GM12873 (cell line): ENCODE measurements around the gene PRG2.

Experiments
- TF ChIP-seq, protein P1 (sequence below): IDR thresholded peaks from 2 replicates; pipeline ENCODE4 v1.5.1; 2012; ENCODE audit warnings: low read depth, mild to moderate bottlenecking, moderate library complexity, low read length, control low read depth; ENCODE audit not compliant: insufficient read depth; ENCODE audit errors: missing control alignments

Gene PRG2

DNA sequence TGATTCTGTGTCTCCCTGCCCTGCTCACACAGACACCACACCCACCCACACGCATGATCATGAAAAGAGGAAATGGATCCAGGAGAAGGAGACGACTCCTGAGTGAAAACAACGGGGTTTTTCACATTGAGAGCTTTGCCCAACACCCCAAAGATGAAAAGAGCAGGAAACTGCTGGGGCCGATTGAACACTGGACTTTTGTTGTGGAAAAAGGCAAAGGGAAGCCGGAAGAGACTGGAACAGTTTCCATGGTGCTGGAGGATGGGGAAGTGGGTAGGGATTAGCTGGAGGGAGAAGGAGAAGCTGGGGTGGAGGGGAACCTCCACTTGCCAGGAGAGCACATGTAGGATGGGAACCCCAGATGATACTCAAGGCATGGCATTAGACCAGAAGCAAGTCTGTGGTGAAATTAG lies 41.7 kb upstream of the PRG2 start:
- TF ChIP-seq, protein P1, sequence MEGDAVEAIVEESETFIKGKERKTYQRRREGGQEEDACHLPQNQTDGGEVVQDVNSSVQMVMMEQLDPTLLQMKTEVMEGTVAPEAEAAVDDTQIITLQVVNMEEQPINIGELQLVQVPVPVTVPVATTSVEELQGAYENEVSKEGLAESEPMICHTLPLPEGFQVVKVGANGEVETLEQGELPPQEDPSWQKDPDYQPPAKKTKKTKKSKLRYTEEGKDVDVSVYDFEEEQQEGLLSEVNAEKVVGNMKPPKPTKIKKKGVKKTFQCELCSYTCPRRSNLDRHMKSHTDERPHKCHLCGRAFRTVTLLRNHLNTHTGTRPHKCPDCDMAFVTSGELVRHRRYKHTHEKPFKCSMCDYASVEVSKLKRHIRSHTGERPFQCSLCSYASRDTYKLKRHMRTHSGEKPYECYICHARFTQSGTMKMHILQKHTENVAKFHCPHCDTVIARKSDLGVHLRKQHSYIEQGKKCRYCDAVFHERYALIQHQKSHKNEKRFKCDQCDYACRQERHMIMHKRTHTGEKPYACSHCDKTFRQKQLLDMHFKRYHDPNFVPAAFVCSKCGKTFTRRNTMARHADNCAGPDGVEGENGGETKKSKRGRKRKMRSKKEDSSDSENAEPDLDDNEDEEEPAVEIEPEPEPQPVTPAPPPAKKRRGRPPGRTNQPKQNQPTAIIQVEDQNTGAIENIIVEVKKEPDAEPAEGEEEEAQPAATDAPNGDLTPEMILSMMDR: no peak

DNA sequence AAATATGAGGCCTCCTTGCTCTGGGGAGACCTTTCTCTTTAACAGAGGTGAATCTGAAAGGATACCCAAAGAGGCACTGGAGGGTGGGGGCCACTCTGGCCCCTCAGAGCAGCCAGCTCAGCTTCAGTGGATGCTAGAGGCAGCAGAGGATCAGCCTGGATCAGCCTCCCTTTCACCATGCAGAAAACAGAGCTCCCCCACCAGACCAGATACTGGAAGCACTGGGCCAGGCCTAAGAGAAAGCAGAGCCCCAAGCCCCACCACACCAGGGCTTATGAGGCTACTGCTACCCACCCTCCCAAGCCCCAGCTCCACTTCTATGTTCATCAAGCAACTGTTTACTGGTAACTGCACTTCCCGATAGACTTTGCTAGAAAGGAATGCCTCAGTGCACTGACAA lies 40.5 kb upstream of the PRG2 start:
- TF ChIP-seq, protein P1: no peak

DNA sequence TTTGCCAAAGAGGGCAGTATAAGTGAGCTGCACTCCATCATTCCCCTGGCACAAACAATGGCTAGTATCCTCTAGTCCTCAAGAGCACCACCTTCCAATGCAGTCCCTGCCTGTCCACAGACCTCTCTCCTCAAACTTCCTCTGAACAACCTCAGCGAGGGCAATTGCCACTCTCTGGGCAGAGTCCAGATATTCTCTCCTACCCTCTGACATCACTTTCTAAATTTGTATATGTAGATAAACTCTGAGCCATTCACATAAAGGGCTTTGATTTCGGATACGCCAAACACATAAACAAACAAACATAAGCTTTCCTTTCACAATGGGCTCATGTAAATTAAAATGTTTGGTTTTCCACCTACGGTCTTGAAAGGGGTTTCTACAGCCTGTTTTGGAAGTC lies 39.5 kb upstream of the PRG2 start:
- TF ChIP-seq, protein P1: no peak

DNA sequence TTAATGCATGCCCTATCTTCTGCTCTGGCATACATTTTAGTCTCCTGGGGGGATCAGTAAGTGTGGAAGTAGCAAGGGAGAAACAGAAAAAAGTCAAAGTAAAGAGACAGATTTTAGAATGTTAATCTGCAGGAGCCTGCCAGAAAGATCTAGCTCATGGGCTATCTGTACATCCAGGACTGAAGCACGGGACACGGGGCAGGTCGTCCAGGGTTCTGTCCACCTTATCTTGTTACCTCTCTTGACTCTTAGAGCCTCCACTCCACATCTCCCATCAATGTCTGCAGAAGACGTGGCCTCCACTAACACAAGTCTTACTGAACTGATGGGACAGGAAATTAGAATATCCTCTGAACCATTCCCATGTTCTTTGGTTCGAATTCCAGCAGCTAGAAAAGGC lies 38.2 kb upstream of the PRG2 start:
- TF ChIP-seq, protein P1: no peak

DNA sequence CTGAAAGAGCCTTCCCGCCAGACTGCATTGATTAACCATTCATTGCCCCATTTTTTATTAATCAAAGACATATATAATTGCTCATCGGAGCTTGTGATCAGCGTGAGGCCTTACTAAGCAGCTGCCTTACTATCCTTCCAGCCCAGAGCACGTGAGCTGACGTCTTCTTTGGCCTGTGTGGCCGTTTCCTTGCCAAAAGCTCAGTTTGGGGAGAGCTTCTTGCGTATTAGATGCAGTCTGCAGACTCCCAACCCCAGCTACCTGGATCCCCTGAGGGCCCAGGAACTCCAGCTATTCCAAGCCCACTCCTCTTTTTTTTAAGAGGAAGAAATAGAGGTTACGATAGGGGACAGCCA lies 37.3 kb upstream of the PRG2 start:
- TF ChIP-seq, protein P1: no peak

DNA sequence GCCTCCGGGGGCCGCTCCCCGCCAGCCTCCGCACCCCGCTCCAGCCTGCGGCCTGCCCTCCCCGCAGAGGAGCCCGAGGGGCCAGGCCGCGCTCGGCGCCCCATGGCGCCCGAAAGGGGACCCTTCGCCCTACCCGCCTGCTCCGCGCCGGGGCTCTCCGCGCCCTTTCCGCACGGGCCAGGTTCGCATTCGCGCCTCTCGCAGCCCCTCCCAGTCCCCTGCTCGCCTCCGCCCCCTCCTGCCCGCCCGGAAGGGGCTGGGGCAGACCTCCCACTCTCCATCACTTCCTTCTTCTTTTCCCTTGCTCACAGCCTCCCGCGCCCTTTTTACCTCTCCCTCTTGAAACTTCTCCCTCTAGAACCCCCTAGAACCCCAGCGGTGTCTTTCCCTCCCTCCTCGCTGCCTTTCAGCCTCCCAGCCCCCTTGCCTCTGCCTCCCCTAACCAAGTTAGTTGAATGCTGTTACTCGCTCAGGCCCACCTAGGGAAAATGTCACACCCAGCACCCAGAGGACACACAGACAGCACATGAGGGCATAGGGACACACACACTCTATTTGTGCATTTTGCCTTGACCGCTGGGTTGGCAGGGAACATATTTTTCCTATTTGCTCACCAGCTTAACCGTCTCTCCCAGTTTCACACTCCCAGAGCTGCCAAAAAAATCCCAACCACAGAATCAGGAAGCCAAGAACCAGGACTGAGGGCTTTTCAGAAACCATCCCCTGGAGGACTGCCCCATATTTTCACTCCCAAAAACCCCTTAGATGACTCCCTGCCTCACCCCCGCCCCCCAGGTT lies 36.7 kb upstream of the PRG2 start, which contains the start of gene SLC43A3:
SLC43A3 (minus strand) TSS at position 193 of the 798 bp plus-strand sequence. CDS start 949 bp downstream, outside the sequence.
- TF ChIP-seq, protein P1: no peak

DNA sequence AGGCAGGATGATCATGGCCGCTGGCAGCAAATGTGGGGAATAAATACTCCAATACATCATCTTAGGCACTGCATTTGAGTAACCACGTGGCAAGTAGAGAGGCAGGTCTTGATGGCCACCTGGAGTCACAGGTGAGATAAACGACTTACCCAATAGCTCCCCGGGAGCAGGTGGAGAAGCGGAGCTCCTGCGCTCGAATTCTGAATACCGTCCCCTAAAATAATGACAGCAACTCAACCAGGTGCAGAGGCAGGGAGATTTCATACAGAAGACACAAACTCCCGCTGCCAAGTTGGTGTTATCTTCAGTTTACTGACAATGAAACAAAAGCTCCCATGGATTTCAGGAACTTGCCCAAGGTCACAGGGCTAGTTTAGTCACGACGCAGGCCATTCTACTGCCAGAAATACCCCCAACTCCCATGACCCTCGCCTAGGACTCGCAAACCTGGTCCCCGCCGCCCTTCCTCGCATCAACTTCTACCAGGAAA lies 36.0 kb upstream of the PRG2 start:
- TF ChIP-seq, protein P1: no peak
